AG09319 (cell line): ENCODE measurements around the gene ATP8B3.
"Not testable (repeated sequence)": the region's sequence is repeated elsewhere in the genome, so short reads cannot be mapped to it uniquely, and the experiment has no call there.

ENCODE experiments used
- DNase-seq: peaks from one replicate; pipeline ENCODE4 v3.0.0-alpha.2; 2010; ENCODE audit warnings: low read depth; ENCODE audit errors: extremely low read depth
- TF ChIP-seq, protein P1 (sequence below): IDR thresholded peaks from 2 replicates; pipeline ENCODE4 v1.5.1; 2011; ENCODE audit warnings: low read depth, mild to moderate bottlenecking, inconsistent platforms, low read length, moderate library complexity

ATP8B3 gene

DNA sequence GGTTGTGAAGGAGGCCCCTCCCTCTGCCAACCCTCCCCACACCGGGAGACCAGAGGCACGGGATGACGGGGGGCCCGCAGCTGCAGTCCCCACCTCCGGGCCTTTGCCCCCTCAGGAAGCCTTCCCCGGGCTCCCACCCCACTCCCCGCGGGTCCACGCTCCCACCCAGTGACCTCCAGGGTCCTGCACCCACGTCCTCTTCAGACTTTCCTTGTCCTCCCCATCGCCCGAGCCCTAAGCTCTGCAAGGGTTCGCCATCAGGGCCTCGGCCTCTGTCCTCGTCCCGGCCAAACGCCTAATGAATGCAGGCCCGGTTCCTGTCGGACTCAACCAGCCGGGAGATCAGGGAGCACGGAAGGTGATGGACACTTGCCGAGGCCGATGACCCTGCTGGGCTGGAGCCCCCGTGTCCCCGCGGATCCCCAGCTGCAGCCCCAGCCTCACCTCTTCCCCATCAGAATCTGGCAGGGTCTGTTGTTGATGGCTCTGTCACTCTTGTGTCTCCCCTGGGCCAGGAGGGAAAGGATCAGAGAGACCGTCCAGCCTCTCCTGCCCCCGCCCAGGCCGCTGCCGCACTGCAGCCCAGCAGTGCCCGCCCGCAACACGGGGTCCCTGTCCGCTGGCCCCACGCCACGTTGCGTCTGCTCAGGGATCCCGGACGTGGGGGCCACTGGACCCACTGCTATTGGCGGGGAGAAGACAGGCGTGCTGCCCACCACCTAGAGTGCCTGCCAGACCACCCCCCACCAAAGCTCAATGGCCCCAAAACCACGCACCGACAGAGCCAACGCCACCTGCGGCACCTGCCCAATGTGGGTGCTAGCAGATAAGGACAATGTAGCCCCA is 5.7 kb downstream of the ATP8B3 start:
- TF ChIP-seq, protein P1, sequence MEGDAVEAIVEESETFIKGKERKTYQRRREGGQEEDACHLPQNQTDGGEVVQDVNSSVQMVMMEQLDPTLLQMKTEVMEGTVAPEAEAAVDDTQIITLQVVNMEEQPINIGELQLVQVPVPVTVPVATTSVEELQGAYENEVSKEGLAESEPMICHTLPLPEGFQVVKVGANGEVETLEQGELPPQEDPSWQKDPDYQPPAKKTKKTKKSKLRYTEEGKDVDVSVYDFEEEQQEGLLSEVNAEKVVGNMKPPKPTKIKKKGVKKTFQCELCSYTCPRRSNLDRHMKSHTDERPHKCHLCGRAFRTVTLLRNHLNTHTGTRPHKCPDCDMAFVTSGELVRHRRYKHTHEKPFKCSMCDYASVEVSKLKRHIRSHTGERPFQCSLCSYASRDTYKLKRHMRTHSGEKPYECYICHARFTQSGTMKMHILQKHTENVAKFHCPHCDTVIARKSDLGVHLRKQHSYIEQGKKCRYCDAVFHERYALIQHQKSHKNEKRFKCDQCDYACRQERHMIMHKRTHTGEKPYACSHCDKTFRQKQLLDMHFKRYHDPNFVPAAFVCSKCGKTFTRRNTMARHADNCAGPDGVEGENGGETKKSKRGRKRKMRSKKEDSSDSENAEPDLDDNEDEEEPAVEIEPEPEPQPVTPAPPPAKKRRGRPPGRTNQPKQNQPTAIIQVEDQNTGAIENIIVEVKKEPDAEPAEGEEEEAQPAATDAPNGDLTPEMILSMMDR: no peak
- DNase-seq: no peak

DNA sequence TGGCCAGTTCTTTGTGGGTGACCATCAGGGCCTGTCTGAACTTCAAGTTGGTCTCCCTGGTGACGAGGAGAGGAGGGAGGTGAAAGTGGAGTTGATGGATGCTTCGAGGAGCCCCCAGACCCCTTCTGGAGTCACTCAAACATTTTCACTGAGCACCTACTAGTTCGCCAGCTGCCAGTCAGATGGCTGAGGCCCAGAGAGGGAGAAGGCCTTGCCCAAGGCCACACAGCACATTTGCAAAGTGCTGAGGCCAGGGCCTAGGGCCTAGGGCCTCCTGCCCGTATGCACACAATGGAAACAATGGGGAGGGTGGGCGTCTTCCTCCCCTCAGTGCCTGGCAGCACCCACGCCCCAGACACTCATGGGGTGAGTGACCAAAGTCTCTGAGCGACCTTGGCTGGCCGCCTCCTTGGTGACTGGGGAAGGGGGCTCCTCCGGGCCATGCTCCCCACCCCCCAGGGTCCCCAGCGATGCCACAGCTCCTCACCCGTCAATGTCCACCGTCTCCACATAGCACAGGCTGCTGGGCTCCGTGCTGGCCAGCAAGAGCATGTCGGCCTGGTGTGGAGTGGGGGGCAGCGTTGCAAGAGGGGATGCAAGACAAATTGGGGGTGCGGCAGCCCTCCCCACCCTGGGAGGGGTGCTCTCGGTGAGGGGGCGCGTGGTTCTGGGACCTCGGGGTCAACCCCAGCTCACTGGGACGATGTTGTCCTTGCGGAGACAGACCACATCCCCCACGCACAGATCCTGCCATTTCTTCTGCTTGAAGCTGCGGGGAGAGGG is 6.5 kb downstream of the ATP8B3 start:
- TF ChIP-seq, protein P1: no peak

DNA sequence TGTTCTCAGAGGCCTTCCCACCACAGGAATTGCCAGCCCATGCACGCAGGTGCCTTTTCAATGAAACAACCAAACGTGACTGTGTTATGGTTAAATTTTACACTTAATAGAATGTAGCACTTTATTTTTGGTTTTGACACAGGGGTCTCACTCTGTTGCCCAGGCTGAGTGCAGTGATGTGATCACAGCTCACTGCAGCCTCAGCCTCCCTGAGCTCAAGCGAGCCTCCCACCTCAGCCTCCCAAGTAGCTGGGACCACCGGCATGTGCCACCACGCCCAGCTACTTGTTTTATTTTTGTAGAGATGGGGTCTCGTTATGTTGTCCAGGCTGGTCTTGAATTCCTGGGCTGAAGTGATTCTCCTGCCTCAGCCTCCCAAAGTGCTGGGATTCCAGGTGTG is 7.2 kb downstream of the ATP8B3 start:
- TF ChIP-seq, protein P1: no peak
- DNase-seq: no peak

More for the DNA sequence above, 6.5 kb downstream of the ATP8B3 start:
- no peak for DNase-seq

DNA sequence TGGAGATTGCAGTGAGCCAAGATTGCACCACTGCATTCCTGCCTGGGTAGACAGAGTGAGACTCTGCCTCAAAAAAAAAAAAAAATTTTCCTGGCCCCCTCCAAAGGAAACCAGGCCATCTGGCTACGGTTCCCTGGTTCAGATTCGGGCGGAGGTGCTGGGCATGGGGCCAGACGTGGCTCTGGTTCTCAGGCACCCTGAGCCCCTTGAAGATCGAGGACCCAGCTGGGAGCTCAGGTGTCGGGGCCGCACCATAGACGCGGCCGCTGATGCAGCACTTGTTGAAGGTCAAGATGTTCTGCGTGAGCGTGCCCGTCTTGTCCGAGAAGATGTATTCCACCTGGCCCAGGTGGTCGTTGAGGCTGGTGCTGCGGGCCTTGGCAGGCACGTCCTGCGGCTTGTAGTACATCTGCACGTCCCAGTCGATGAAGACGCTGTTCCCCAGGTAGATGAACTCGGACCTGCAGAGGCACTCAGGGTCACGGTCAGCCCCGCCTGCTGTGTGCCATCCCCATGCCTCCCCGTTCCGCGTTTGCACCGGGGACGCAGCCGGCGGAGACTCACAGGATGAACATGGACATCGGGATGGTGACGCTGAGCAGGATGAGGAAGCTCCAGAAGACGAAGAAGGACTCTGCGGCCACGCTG is 12.3 kb downstream of the ATP8B3 start:
- TF ChIP-seq, protein P1: no peak
- no peak for DNase-seq

DNA sequence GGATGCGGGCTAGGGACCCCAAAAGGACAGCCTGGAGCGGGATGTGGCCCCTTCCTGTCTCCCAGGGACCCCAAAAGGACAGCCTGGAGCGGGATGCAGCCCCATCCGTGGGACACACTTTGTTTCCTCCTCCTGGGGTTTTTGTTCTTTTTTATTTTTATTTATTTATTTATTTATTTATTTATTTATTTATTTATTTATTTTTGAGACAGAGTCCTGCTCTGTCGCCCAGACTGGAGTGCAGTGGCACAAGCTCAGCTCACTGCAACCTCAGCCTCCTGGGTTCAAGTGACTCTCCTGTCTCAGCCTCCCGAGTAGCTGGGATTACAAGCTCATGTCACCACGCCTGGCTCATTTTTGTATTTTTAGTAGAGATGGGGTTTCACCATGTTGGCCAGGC is 14.8 kb downstream of the ATP8B3 start:
- DNase-seq: not testable (repeated sequence)

DNA sequence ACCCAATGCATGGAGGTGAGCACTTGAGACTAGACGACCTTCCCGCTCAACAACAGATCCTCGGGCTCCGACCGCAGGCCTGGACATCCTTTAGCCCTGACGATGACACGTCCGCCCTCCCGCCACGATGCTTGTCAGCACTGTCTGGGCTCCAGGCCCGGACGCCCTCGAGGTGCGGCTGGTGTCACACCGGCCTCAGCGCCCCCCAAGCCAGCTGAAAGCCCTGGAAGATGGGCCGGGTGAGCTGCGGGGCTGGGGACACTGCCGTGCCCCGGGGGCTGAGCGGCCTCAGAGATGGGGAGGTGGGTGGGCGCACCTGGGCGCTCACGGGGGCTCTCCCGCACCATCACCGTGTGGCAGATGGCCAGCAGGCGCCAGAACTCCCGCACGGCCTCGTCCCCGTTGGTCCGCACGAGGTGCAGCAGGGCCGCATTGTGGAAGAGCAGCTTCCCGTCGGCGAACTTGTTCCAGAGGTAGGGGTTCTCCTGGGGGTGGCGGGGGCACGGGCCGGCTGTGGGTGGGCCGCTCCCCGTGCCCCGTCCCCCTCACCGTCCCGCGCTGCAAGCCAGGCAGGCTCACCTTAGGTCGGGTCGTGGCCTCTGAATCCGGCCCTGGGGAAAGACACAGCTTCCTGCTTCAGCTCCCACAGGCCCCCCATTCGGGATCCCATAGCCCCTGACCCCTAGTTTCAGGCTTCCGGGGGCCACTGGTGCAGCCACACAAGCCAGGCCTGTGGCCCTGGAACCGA is 15.5 kb downstream of the ATP8B3 start:
- no peak for DNase-seq
- TF ChIP-seq, protein P1: no peak

DNA sequence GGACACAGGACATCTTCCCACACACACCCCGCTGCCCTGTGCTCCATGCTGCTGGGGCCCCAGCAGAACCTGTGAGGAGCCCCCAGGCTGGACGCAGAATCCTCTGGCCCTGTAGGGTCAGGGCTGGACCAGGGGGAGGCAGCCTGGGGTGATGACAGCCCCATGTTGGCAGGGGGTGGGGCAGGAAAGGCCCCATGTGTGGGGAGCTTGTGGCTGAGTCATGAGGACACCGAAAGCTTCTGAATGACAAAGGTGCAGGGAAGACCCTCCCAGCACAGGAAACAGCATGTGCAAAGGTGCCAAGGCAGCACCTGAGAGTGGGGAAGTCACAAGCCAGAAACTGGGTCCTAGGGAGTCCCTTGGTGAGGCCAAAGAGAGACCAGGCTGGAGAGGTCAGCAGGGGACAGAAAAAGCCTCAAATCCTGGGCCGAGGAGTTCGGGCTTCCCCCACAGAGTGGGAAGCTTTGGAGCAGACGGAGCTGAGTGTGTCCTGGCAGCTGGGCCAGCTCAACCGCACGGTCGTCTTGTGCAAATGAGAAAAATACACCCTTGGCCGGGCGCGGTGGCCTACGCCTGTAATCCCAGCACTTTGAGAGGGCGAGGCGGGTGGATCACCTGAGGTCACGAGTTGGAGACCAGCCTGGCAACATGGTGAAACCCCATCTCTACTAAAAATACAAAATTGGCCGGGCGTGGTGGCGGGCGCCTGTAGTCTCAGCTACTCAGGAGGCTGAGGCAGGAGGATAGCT is 17.5 kb downstream of the ATP8B3 start:
- DNase-seq: no peak
- TF ChIP-seq, protein P1: no peak
